HG03064 (cell line): ENCODE data around the gene ICAM2.

Experiments used
- ATAC-seq: cut with Tn5 transposase; IDR thresholded peaks from one replicate; pipeline ENCODE4 v1.9.1; 2021; ENCODE audit warnings: low read depth; ENCODE audit not compliant: unreplicated experiment

ICAM2 gene

DNA sequence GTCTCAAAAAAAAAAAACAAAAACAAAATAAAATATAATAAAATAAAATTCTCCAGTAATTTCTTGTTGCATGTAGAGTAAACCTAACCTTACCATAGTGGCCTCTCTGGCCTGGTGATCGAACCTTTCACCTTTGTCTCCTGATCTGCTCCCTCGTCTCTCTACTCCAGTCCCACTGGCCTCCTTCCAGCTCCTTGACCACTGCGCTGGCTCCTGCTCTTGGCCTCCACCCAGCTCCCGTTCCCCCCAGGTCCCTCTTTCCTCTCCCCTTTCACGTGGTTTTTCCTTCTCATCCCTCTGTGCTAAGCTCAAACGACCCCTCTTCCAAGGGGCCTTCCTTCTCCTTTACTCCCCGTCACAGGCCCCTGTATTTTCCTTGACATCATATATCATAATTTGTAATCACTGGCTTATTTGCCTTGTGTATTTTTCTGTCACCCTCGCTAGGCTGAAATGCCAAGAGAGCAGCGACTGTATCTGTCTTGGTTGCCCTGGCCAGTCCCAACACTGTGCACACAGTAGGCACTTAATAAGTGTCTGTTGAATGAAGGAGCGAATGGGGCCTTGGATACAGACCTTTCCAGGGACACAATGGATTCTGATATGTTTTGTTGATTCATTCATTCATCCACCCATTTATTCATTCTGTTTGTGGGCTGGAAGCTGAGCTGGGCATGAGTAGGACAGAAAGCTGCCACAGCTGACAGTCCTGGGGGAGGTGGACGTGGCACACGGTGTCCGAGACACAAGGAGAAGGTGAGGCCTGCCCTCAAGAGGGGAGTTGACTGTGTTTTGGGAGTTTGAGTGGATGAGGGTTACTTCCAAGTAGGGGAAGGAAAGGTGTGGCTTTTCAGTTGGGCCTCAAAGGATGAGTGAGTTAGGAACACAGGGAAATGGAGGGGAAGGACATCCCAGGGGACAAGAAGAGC lies 41.9 kb downstream of the ICAM2 start:
- no peak for ATAC-seq

DNA sequence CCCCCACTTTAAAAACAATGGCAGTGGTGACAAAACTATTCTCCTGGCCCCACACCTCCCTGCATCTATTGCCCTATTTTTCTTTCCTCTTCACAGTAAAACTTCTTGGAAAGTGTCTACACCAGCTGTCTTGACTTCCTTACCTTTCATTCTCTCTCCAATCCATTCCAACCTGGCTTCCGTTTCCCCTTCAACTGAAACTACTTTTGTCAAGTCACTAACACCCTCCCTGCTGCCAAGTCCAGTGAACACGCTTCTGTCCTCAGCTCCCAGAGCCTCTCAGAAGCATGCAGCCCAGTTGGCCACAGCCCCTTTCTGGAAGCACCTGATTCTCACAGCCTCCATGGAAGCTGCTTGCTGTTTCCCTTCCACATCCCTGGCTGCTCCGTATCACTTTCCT lies 43.7 kb downstream of the ICAM2 start:
- ATAC-seq, result no peak

DNA sequence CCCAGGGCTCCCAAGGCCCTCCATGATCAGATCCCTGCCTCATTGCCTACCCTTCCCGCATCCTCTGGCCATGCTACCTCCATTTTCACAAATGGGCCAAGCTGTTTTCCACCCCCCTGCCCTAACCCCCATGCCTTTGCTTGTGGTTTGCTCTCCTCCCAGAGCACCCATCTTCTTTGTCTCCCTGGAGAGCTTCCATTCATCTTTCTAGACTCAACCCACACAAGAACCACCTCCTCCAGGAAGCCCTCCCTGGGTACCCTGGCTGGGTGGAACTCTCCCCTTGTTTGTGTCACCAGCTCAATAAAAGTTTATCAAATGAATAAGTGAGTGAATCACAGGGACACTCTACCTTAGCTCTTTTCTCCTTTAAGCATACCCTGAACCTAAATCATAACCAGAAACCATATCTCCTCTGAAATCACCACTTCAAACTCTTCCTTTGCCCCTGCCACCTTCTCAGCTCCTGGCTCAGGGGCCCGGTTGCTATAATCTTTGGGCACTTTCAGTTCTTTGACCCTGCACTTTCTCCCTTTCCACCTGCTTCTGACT lies 44.8 kb downstream of the ICAM2 start:
- no peak for ATAC-seq

DNA sequence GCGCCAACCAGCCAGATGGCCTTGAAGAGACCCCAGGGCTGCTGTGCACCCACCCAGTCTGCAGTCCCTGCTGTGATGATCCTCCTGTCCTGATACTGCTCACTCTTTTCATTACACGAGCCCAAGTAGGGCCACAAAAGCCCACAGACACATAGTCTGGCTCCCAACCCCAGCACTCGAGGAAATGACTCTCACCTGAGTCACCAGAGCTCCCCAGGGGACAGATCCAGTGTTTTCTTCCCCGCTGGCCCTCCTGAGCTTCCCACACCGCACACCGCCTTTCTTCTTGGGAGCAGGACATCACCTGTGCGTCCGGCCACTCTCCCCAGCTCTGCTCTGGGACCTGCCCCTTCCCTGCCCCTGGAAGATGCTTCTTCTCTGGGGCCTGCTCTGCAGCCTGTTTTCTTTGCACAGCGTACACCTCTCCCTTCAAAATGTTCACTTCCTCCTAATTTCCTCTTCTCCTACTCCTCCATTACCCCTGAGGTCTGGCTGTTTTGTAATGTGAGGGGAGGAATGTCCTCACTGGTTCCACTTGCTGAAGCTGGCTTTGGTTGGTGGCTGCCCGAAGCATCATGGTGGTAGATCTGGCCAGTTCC lies 45.7 kb downstream of the ICAM2 start:
- ATAC-seq, result no peak

DNA sequence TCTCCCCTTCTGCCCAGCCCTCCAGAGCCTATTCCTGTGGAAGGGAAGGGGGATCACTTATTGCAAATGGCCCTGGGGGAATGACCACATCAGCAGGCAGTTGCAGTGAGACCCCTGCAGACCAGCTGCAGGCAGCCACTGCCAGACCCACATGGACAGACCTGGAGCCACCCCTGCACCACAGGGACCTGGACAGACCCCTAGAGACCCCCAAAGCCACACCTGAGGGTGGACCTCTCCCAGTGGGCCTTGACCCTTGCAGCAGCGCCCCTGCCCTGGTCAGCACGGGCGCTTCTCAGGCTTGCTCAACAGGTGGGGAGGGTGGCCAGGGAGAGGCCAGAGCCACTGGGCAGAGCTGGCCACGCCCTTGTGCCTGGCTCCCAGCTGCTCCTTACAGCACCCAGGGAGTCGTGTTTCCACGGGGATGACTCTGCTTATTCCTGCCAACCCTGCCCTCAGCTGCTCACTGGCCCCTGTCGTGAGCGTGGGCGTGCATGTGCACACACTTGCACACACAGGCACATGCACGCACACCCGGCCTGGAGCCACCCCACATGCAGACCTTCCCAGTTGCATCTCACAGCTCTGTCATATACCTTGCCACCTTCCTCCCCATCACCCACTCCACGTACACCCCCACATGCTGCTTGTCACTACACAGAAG lies 46.4 kb downstream of the ICAM2 start:
- ATAC-seq, result no peak

DNA sequence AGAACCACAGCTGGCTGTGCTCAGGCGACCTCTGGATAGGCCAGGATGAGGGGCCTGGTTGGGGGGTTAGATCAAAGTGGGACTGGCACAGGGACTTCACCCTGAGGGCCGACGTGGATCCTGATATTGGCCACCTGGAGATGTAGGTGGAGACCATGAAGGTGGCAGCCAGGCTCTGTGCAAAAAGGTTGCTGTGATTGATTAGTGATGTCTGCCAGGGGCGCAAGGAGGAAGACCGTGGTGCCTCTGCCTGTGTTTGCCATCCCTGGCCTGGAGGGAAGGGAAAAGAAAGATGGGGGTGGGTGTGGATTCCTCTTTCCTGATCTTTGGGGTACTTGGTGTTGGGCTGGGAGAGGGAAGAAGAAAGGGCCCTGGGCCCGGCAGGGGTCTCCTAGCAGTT lies 47.2 kb downstream of the ICAM2 start:
- no peak for ATAC-seq

DNA sequence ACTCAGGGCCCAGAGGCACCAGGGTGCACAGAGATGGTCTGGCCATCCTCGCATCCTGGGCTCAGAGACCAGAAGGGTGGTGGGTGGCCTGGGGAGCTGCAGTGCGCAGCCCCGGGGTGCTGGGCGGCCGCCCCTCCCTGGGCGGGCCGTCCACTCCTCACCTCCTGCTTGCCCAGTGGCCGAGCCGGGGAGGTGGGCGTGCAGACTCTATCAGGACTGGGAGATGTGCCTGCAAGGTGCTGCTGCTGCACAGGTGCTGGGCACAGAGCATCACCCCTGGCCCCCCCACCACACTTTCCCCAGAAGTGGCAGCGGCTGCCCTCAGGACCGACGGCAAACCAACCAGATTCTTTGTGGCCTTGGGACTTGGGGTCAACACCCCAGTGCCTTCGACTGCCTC lies 47.6 kb downstream of the ICAM2 start, which contains the start of gene SCN4A:
TSS of gene SCN4A (minus strand) at position 123 of the 400 bp plus-strand sequence. CDS start at position 46, 77 bp downstream.
- ATAC-seq, result no peak

DNA sequence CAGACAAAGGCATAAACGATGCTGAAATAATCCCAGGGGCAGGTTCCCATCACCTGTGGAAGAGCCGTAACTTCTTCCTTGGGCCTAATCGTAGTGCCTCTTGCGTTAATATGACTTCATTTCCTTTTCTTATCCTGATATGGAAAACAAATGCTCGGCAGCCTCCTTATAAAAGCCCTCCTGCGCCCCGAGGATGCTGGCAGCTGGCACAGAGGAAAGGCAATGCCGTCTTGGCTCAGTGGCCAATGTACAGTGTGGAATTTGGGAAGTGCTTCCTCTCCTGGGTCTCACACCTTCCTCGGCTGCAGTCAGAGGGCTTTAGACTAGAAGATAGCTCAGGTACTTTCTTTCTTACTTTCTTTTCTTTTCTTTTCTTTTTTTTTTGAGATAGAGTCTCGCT lies 51.2 kb downstream of the ICAM2 start:
- no peak for ATAC-seq

DNA sequence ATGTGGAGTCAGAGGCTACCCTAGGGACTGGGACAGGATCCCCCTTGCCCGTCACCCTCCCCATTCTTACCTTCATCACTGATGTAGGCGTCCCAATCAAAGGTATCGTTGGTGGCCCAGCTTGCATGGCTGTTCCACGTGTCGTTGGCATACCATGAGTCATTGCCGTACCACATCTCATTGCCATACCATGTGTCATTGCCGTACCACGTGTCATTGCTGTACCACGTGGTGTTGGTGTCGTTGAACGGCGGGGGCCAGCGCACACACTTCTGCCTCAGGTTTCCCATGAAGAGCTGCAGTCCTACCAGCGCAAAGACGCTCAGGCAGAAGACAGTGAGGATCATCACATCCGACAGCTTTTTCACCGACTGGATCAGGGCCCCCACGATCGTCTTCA lies 52.5 kb downstream of the ICAM2 start:
- ATAC-seq, result no peak

DNA sequence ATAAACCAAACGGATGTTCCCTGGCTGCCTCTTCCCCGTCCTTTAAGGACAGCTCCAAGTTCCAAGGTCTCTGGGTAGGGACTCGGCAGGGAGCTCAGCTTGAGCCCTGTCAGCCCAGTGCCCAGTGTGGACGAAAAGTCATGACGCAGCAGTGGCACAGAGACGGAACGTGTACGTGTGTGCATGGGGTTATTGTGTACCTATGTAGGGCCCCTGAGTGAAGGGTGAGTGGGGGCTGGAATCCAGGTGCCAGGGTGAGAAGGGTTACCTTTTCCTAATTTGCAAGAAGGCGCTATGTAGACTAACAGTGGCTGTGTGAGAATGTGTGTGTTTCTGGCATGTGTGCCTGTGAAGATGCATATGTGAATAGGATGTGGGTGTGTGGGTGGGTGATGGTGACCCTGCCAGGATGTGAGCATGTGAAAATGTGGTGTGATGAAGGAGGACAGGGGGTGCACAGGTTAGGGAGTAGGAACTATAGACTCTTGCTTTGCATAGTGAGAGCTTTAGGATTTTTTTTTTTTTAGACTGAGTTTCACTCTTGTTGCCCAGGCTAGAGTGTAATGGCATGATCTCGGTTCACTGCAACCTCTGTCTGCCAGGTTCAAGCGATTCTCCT lies 53.7 kb downstream of the ICAM2 start:
- ATAC-seq, result no peak

DNA sequence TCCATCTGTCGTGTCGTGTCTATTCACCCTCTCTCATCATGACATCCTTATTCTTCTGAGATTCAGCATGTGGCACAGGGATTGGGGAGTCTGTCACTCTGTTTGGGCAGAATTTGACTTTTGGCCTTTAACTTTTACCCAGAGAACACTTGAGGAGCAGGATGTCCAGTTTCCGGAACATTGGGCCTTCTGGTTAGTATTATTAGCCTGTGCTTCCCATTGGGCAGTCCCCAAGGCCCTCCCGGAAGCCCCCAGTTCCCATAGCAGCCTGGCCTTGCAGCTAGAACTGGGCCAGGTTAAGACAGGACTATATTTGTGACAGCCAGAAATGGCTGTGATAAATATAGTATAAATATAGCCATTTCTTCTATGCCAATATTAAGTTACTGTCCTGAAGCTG lies 57.3 kb downstream of the ICAM2 start:
- ATAC-seq, result no peak

DNA sequence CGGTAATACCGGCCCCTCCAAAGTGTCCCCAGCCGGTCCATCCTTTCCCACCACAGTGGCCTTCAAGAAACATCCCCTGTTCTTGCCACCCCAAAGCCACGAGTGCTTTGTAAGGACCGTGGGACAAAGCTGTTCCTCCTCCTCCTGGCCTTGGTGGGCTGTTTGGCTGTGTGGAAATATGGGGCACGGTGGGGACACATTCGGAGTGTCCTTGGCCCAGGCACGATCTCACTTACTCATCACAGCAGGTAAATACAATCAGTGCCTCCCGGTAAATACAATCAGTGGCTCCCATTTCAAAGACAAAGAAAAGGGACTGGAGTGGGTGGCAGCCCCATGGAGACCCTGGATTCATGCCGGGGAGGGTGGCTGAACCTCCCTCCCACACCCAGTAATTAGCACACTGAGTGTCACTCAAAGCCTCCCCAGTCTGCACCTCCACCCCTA lies 58.1 kb downstream of the ICAM2 start:
- ATAC-seq, result no peak

DNA sequence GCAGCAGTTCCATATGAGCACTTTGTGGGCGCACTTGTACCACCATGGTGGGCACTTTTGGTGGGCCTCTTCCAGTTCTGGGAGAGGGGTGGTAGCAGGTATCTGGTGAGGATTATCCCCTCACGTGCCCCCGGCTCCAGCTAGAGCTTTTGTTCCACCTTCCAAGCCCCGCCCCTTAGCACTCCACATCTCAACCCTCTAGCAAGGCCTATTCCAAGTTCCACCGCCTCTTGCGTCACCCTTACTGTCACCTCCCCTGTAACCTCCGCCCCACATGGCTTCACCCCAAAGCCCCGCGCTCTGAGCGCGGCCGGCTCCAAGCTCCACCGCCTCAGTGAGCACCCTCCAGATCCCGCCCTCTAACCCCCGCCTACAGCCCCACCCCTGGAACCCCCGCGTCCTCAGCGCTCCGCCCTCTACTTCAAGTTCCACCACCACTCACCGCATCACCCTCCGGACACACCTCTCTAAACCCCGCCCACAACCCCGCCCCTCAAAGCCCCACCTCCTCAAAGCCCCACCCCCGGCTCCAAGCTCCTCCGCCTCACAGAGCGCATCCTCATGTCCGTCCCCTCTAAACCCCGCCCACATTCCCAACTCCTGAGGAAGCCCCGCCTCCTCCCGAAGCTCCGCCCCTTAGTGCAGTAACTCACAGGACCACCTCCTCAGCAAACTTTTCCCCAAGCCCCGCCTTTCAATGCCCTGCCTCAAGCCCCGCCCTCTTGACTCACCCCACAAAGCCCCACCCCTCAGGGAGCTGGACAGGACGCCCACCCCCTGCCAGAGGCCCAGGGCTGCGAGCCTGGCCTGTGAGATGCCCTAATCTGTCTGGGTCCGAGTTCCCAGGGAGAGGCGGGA lies 58.8 kb downstream of the ICAM2 start:
- ATAC-seq, result no peak

DNA sequence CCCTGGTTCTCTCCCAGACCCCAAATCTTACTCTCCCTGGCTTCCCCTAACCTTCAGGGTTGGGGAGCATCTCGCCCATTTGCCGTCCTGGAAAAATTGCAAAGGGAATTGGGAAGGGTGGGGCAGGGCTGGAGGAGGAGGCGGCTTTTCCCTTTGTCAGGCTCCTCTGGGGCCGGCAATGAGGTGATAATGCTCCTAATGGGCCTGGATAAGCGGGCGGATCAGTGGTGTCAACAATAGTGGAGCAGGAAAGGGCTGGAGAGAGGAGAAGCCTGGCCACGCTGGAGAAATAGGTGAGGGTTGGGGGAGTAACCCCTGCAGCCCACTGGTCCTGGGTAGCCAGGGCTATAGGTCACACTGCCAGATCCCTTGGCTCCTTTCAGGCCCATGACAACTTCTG lies 60.0 kb downstream of the ICAM2 start:
- ATAC-seq, result no peak

DNA sequence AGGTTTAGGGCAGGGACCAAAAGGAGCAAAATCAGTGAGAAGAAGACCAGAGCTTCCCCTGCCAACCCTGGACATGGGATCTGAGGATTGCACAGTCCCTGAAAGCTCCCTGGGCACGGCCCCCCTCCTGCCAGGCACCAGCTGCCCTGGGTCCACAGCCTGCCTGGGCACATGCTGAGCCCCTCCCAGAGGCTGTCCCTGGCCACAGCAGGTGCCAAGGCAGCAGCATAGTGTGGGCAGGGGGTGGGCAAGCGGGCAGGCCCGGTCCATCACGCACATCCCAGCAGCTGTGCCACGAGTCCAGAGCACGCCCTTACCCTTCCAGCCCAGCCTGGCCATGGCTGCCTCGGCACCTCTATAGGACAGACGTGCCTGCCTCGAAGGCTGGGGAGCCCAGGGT lies 60.4 kb downstream of the ICAM2 start:
- no peak for ATAC-seq

DNA sequence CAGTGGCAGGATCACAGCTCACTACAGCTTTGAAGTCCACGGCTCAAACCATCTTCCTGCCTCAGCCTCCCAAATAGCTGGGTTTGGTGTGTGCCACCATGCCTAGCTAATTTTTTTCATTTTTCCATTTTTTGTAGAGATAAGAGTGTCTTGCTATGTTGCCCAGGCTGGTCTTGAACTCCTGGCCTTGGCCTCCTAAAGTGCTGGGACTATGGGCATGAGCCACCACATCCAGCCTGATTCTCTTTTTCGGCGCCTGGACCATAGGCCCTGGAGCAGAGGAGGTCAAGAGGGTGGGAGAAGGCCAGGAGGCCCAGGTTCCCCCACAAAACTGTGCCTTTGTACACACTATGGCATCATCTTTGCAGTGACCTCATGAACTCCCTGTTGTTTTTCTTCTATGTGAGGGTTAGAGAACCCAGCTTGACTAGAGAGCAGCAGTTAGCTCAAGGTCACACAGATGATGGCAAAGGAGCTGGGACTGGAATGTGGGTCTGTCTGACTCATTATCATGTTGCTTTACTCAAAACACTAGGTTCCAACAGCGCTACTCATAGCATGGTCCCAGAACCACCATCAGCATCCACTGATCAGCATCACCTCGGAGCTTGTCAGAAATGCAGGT lies 64.0 kb downstream of the ICAM2 start:
- no peak for ATAC-seq

DNA sequence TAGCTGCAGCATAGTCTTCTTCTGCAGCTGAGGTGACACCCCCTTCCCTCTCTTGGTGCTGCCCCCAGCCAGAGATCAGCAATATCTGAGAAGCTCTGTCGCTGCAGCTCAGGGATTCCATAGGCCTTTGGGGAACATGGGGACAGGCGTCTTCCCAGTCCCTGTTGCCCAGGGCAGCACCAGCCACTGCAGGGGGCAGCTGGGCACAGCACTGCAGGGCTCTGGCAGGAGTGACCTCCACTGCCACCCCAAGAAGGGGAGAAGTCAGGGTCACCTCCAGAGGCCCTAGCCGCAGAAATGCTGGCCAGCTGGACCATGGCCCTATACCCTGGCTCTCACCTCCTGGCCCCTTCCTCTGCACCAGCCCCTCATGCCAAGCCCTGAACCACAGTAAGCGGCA lies 64.6 kb downstream of the ICAM2 start:
- ATAC-seq, result no peak

DNA sequence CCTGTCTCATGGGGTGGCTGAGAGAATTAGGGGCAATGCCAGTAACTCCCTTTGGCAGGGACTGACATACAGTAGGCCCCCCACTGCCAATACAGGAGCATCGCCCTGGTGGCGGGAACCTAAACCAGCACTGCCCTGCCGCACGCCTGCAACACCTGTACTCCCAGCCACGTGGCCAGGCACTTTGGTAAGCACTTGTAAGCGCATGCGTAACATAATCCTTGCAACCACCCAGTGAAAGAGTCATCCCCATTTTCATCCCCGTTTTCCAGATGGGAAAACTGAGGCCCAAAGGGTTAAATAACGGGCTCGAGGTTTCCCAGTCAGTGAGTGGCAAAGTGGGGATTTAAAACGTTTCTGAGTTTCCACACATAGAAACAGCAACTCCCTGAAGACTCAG lies 65.2 kb downstream of the ICAM2 start:
- no peak for ATAC-seq

DNA sequence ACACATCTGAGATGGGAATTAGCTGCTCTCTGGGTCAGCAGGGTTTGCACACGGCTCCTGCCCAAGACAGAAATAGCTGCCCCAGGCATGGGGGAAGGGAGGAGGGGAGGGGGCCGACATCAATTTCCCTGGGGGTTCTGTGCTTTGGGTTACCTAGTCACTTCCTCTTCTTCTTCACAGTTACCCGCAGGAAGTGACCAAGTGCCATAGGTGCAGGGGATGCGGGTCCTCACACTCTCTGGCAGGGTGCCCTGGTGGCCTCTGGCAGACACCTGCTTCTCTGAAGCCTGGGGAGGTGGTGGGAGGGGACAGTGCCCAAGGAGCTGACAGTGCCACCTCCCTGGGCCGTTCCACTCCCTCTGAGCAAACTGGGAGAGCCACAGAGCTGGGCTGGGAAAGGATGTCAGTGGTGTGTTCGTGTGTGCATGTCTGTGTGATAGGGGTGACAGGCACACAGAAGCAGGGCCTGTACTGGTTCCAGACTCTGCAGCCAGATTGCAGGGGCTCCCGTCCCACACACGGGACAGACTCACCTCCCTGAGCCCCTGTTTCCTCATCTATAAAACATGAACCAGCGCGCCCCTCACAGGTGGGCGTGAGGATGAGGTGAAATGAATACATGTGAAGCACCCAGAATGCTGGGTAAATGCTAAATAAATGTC lies 65.9 kb downstream of the ICAM2 start:
- no peak for ATAC-seq
